ENCODE measurements around the gene AP1G2. TPM values are rescaled to one million over a fixed set of nuclear protein-coding genes. Genes with fewer than 3 reads are reported as not detected.

AP1G2 gene
- total RNA-seq, 2 experiments from 2014 or later = 306 to 333 TPM

GRCh38 chr14:23566112-23566777, 1.3 kb downstream of the AP1G2 start:
- Mint-ChIP-seq H3K36me3 (ENCODE audit: low read depth) (peaks cover 42% of the 10 kb centered on the region), H3K4me1 (peaks cover 46% of the 10 kb centered on the region), H3K27me3 (no peaks in the 10 kb centered on the region), H3K9me3 (no peaks in the 10 kb centered on the region), H3K27ac (peak overlapping the region; percentile 97), H3K4me3 (peak overlapping the region; percentile 97)
- ChIA-PET POLR2A (interaction anchor here (0.6 kb wide), 2 partner anchors 8 to 20 kb away, joined by 3 to 4 read pairs; no protein-coding TSS in a partner anchor), CTCF (interaction anchor here (1.5 to 2.3 kb wide), 2 partner anchors 9 to 88 kb away, joined by 4 to 5 read pairs; no protein-coding TSS in a partner anchor)
- no peak for DNase-seq

GRCh38 chr14:23565626-23566025, 2.0 kb downstream of the AP1G2 start:
- no peak for DNase-seq
- Mint-ChIP-seq H3K9me3 (no peaks in the 10 kb centered on the region), H3K27me3 (no peaks in the 10 kb centered on the region), H3K27ac (no peak overlapping the region), H3K36me3 (ENCODE audit: low read depth) (peaks cover 46% of the 10 kb centered on the region), H3K4me3 (peak overlapping the region; percentile 97), H3K4me1 (peaks cover 46% of the 10 kb centered on the region)
- ChIA-PET CTCF (no interaction called here), POLR2A (no interaction called here)

- Mint-ChIP-seq H3K4me3 (no peak overlapping the region), H3K27me3 (no peaks in the 10 kb centered on the region), H3K4me1 (peaks cover 49% of the 10 kb centered on the region), H3K9me3 (no peaks in the 10 kb centered on the region), H3K27ac (peak overlapping the region; percentile 36), H3K36me3 (ENCODE audit: low read depth) (peaks cover 52% of the 10 kb centered on the region)
- no peak for DNase-seq
- ChIA-PET CTCF (interaction anchor here (8.6 kb wide), 1 partner anchor 87 kb away, joined by 96 read pairs; no protein-coding TSS in a partner anchor), POLR2A (no interaction called here)
These were observed 2.7 kb downstream of the AP1G2 start for GRCh38 chr14:23564876-23565275.

- Mint-ChIP-seq H3K27ac (peak overlapping the region; percentile 11), H3K27me3 (no peaks in the 10 kb centered on the region), H3K36me3 (ENCODE audit: low read depth) (peaks cover 58% of the 10 kb centered on the region), H3K9me3 (no peaks in the 10 kb centered on the region), H3K4me3 (no peak overlapping the region), H3K4me1 (peaks cover 50% of the 10 kb centered on the region)
- DNase-seq = no peak
- CTCF ChIA-PET = interaction anchor here (1.2 to 8.6 kb wide), 3 partner anchors 8 to 129 kb away, joined by 3 to 96 read pairs (median 4); no protein-coding TSS in a partner anchor
- POLR2A ChIA-PET = no interaction called here
These were observed 3.3 kb downstream of the AP1G2 start for GRCh38 chr14:23564181-23564812.

GRCh38 chr14:23563473-23564180, 4.0 kb downstream of the AP1G2 start:
- H3K4me3 Mint-ChIP-seq = no peak overlapping the region
- H3K36me3 Mint-ChIP-seq (ENCODE audit: low read depth) = peaks cover 63% of the 10 kb centered on the region
- no peak overlapping the region for H3K27ac Mint-ChIP-seq
- H3K4me1 Mint-ChIP-seq = peaks cover 46% of the 10 kb centered on the region
- CTCF ChIA-PET = interaction anchor here (0.9 to 8.6 kb wide), 5 partner anchors 8 to 274 kb away, joined by 3 to 96 read pairs (median 4); no protein-coding TSS in a partner anchor
- no peak for DNase-seq
- POLR2A ChIA-PET = no interaction called here
- no peaks in the 10 kb centered on the region for H3K9me3 Mint-ChIP-seq
- no peaks in the 10 kb centered on the region for H3K27me3 Mint-ChIP-seq

GRCh38 chr14:23562822-23563472, 4.6 kb downstream of the AP1G2 start:
- CTCF ChIA-PET = interaction anchor here (0.9 to 8.6 kb wide), 5 partner anchors 9 to 273 kb away, joined by 3 to 96 read pairs (median 4); no protein-coding TSS in a partner anchor
- Mint-ChIP-seq H3K27me3 (no peaks in the 10 kb centered on the region), H3K27ac (no peak overlapping the region), H3K4me3 (no peak overlapping the region), H3K36me3 (ENCODE audit: low read depth) (peaks cover 66% of the 10 kb centered on the region), H3K4me1 (peaks cover 46% of the 10 kb centered on the region), H3K9me3 (no peaks in the 10 kb centered on the region)
- POLR2A ChIA-PET = no interaction called here
- peak; percentile 61 for DNase-seq

GRCh38 chr14:23561873-23562821, 5.4 kb downstream of the AP1G2 start:
- DNase-seq = no peak
- Mint-ChIP-seq H3K36me3 (ENCODE audit: low read depth) (peaks cover 63% of the 10 kb centered on the region), H3K4me1 (peaks cover 45% of the 10 kb centered on the region), H3K27ac (no peak overlapping the region), H3K4me3 (no peak overlapping the region), H3K27me3 (no peaks in the 10 kb centered on the region), H3K9me3 (no peaks in the 10 kb centered on the region)
- CTCF ChIA-PET = interaction anchor here (0.7 to 8.6 kb wide), 3 partner anchors 8 to 84 kb away, joined by 3 to 96 read pairs (median 4); no protein-coding TSS in a partner anchor
- POLR2A ChIA-PET = no interaction called here

- POLR2A ChIA-PET = no interaction called here
- peaks cover 47% of the 10 kb centered on the region for H3K4me1 Mint-ChIP-seq
- no peaks in the 10 kb centered on the region for H3K9me3 Mint-ChIP-seq
- H3K36me3 Mint-ChIP-seq (ENCODE audit: low read depth) = peaks cover 57% of the 10 kb centered on the region
- CTCF ChIA-PET = interaction anchor here (2.3 to 8.6 kb wide), 3 partner anchors 8 to 83 kb away, joined by 7 to 96 read pairs (median 9); no protein-coding TSS in a partner anchor
- no peak for DNase-seq
- no peak overlapping the region for H3K27ac Mint-ChIP-seq
- no peaks in the 10 kb centered on the region for H3K27me3 Mint-ChIP-seq
- no peak overlapping the region for H3K4me3 Mint-ChIP-seq
These were observed 6.3 kb downstream of the AP1G2 start for GRCh38 chr14:23561259-23561658.

GRCh38 chr14:23559926-23560520, 7.6 kb downstream of the AP1G2 start:
- Mint-ChIP-seq H3K36me3 (ENCODE audit: low read depth) (peaks cover 45% of the 10 kb centered on the region), H3K4me3 (no peak overlapping the region), H3K4me1 (peaks cover 47% of the 10 kb centered on the region), H3K27me3 (no peaks in the 10 kb centered on the region), H3K27ac (no peak overlapping the region), H3K9me3 (no peaks in the 10 kb centered on the region)
- DNase-seq = no peak
- CTCF ChIA-PET = interaction anchor here (0.6 to 8.6 kb wide), 12 partner anchors 8 to 624 kb away, joined by 3 to 96 read pairs (median 4); partner anchors contain the start of genes AP1G2 and ZFHX2
- POLR2A ChIA-PET = no interaction called here

- Mint-ChIP-seq H3K36me3 (ENCODE audit: low read depth) (peaks cover 40% of the 10 kb centered on the region), H3K4me3 (no peak overlapping the region), H3K27ac (peak overlapping the region; percentile 60)
These were observed 8.3 kb downstream of the AP1G2 start for GRCh38 chr14:23559010-23559925.

More at GRCh38 chr14:23559010-23559925, 8.3 kb downstream of the AP1G2 start:
- peak; percentile 75 for DNase-seq
- H3K9me3 Mint-ChIP-seq = no peaks in the 10 kb centered on the region
- CTCF ChIA-PET = interaction anchor here (0.8 to 8.6 kb wide), 14 partner anchors 8 to 774 kb away, joined by 3 to 96 read pairs (median 4); partner anchors contain the start of genes AP1G2, PABPN1 and ZFHX2
- H3K4me1 Mint-ChIP-seq = peaks cover 51% of the 10 kb centered on the region
- H3K27me3 Mint-ChIP-seq = no peaks in the 10 kb centered on the region
- POLR2A ChIA-PET = interaction anchor here (0.5 to 0.6 kb wide), 2 partner anchors 81 to 102 kb away, joined by 3 to 4 read pairs; no protein-coding TSS in a partner anchor
